ENCODE data around the gene SMPD3. TPM values are rescaled to one million over a fixed set of nuclear protein-coding genes. Genes with fewer than 3 reads are reported as not detected.

SMPD3 gene
- polyA plus RNA-seq, 12 donors = 0.59 to 18.6 (median 0.85) TPM; not detected in 1

DNA sequence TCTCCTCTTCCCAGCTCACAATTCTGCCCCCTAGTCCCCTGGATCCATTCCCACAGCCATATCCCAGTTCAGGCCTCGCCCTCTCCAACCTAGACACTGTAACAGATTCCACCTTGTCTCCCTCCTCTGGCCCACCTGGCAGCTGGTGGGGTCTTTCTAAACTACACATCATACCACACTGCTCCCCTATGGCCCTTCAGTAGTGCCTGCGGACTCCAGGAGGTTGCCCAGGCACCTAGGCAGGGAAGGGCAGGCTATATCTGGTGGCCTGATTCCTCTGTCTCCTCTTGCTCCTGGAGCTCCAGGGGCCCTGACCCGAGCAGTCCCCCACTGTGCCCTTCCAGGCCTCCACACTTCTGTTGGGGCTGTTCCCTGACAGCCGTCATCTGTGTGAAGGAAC, 64.5 kb downstream of the SMPD3 start:
- no peak for DNase-seq

GRCh38 chr16:68382296-68382718, 66.0 kb downstream of the SMPD3 start:
- no peak for DNase-seq

DNA sequence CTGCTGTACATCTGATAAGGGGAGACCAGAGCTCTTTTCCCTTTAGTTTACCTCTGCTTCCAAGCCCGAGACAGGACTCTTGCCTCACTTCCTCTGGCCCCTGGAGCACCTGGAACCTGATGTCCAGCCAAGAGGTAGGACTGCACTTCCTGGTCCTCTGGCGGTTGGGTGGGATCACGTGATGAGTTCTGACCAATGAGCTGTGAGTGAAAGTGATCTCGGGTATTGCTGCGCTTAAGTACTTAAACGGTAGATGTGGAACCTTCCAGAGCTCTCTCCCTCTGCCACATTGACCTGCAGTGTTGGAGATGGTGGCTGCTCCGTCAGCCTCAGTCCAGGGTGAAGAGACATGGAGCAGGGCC, 67.0 kb downstream of the SMPD3 start:
- DNase-seq = no peak

- DNase-seq = no peak
Measured at GRCh38 chr16:68380676-68381362, 67.5 kb downstream of the SMPD3 start.

GRCh38 chr16:68380348-68380670, 68.0 kb downstream of the SMPD3 start:
- DNase-seq = no peak

GRCh38 chr16:68379472-68380347, 68.6 kb downstream of the SMPD3 start:
- DNase-seq = no peak

DNA sequence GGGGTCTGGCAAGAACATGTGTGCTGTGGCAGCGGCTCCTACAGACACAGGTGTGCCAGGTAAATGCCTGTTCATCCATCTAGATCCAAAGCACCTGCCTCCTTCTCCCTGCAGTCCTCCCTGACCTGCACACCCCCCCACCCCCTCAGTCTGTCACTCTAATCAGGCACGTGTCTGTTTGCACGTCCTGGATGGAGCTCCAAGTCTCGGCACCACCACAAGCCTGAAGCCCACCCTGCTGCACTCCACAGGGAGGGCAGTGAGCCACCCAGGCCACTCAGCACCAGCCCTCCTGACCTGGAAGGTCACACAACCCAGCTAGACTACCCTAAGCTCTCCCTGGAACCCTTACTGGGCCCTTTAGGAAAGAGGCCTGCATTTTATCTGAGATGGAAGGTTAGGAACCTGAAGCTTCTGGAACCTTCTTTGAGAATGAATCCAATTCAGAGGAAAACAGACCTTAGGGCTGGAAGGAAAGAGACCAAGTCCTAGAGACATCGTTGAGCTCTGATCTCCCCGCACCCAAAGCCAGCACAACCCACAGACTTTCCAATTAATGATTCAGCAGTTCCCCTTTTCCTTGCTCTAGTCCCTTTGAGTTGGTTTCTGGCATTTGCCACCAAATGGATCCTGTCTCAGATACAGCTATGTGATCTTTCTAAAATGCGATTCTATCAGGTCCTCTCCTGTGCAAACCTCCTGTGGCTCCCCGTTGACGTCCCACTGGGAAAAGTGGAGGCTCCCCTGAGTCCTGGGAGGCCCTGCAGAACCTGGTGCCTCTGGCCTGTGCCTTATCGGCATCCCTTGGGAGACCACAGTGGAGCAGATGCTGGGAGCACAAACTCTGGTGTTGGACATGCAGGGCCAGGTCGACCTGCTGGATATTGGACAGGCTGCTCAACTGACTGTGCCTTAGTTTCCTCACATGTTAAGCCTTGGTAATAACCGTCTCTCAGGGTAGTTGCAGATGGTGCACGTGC, 69.6 kb downstream of the SMPD3 start:
- DNase-seq = no peak

DNA sequence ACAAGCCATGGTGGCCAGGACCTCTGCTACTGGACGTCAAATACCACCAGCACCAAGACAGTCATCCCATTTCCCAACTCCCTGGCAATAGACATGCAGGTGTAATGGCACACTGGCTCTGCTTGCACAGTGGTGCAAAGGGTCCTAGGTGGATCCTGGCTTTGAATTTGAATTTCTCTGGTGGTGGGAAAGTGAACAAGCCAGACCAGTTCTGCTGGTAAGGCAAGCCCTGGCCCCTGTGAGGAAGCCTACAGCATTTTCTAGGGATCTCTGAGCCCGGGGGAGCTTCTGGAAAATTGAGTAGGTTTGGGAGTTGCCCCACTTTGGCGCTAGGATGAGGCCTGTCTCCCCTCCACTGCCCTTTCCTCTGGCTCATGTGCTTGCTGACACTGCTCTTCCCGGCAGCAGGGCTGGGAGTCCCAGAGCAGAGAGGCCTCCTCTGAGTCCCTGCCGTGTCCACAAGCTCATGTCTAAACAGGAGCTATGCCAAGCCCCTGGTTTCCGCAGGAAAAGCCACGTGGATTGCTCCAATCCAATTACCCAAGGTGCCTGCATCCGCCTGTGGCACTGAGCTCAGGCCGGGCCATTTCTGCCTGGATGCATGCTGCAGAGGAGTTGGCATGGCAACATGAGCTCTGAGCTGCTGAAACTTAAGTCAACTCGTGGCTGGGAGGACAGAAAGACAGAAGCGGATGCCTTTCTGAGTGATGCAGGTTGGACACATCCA, 70.5 kb downstream of the SMPD3 start:
- no peak for DNase-seq

GRCh38 chr16:68377221-68377620, 71.1 kb downstream of the SMPD3 start:
- no peak for DNase-seq

GRCh38 chr16:68376590-68376989, 71.7 kb downstream of the SMPD3 start:
- DNase-seq = no peak

GRCh38 chr16:68375801-68376536, 72.3 kb downstream of the SMPD3 start:
- no peak for DNase-seq

- no peak for DNase-seq
Measured at GRCh38 chr16:68374961-68375660, 73.2 kb downstream of the SMPD3 start.

GRCh38 chr16:68374246-68374805, 74.0 kb downstream of the SMPD3 start:
- DNase-seq = no peak

DNA sequence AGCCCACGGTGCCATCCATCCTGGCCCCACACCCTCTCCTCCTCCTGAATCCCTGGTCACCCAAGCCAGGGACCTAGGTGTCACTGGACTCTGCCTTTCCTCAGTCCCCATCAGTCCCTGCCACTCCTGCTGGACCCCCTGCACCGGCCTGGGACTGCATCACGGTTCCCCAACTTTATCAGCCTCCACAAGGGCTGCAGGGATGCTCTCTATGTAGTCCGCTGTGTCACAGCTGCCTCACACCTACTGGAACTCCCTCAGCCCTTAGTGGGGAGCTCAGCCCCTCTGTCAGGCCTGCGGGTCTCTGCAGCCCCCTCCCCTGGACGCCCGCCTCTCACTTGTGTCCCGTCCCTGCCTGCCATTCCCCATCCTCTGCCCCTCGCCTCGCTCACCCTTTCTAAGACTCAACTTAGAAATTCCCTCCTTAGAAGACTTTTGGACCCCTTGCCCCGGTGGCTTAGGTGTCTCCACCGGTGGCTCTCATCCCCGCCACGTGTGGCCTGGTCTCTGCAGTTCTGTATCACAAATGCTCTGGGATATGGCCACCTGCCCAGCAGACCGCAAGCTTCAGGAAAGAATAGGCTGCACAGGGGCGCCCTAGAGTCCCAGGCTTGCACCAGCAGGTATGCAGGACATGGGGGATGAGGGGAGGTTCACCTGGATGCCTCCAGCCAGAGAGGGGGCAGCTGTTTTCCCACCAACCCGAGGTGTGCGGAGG, 74.6 kb downstream of the SMPD3 start:
- no peak for DNase-seq

GRCh38 chr16:68372806-68373205, 75.5 kb downstream of the SMPD3 start:
- no peak for DNase-seq

- DNase-seq = no peak
Measured at GRCh38 chr16:68372381-68372720, 76.0 kb downstream of the SMPD3 start.

DNA sequence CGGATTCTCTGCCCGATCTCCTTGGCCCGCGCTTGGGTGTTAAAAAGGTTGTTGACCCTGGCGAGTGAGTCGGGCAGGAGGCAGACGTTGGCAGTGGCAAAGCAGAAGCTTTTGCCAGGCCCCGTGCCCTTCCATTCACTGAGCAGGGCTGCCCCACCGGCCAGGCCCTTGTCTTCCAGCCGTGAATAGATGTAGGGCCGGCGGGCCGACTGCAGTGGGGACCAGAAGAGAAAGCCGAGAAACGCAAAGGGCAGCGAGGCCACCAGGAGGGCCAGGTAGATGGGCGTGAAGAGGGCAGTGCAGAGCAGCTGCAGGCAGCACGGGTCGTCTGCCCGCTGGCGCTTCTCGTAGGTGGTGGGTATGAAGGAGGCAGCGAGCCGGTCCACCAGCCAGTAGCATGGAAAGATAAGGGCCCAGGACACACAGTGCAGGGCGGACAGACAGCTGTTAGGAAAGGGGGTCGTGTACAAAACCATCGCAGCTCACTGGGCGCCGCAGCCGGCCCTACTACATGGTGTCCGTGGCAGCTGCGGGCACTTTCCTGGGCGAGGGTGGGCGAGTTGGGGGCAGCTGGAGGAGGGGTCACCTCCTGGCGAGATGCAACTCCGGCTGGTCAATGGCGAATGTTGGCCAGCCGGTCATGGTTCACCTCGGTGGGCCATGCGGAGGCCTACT, 76.5 kb downstream of the SMPD3 start:
- no peak for DNase-seq

DNA sequence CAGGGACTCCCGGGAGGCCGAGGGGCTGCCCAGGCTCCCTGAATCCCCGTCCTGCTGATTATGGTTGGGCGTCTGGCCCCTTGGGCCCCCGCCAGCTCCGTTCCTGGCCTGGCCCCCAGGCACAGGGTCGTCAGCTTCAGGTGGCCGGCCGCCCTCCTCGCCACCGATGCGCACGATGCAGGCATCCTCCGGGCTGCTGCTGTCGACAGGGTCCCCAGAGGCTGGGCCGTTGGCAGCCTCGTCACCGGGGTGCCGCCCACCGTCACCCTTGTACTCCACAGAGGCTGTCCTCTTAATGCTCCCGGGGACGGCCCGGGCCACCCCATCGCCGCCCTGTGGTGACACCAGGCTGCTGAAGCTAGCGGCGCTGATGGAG, 77.0 kb downstream of the SMPD3 start:
- no peak for DNase-seq
